GM12878 (cell line): ENCODE measurements around the gene DNAH2. TPM values are rescaled to one million over a fixed set of nuclear protein-coding genes. Genes with fewer than 3 reads are reported as not detected.

Source experiments
- BRCA1 ChIP-seq: IDR thresholded peaks from 2 replicates; pipeline ENCODE4 v1.6.1; 2011; ENCODE audit warnings: low read depth, low read length, improper control_type of control experiment
- CBX3 ChIP-seq: fragments of 200-600 bp; sonication (generic); IDR thresholded peaks from 2 replicates; pipeline ENCODE4 v1.6.1; 2016; ENCODE audit warnings: low read depth, borderline replicate concordance
- CBX5 ChIP-seq: sonication (generic); IDR thresholded peaks from 2 replicates; pipeline ENCODE4 v1.6.1; 2016; ENCODE audit warnings: low read depth, moderate library complexity, mild to moderate bottlenecking, inconsistent platforms
- E2F4 ChIP-seq: IDR thresholded peaks from 2 replicates; pipeline ENCODE4 v1.6.1; 2012; ENCODE audit warnings: low read depth, low read length, improper control_type of control experiment
- EGR1 ChIP-seq, 2 experiments: IDR thresholded peaks; 1 replicate in 1 of 2; 2 replicates in 1 of 2; pipeline ENCODE4 v1.6.1; 2011 to 2012; ENCODE audit warnings: low read depth in 2 of 2, low read length in 2 of 2, borderline replicate concordance in 1 of 2, mild to moderate bottlenecking in 1 of 2, moderate library complexity in 1 of 2
- IKZF2 ChIP-seq, 2 experiments: fragments of 450-650 bp; IDR thresholded peaks; 2 replicates each; pipeline ENCODE4 v1.6.1; 2017; ENCODE audit warnings: mild to moderate bottlenecking in 2 of 2, moderate library complexity in 2 of 2
- PML ChIP-seq: IDR thresholded peaks from 2 replicates; pipeline ENCODE4 v1.6.1; 2012; ENCODE audit warnings: low read length, inconsistent platforms
- POU2F2 ChIP-seq: IDR thresholded peaks from 3 replicates; pipeline ENCODE4 v1.6.1; 2011; ENCODE audit warnings: low read depth, mild to moderate bottlenecking, low read length, borderline replicate concordance
- REST ChIP-seq: IDR thresholded peaks from 2 replicates; pipeline ENCODE4 v1.6.1; 2012; ENCODE audit warnings: mild to moderate bottlenecking, low read depth, low read length
- SIX5 ChIP-seq: IDR thresholded peaks from 2 replicates; pipeline ENCODE4 v1.6.1; 2011; ENCODE audit warnings: mild to moderate bottlenecking, low read depth, low read length, moderate library complexity; ENCODE audit not compliant: severe bottlenecking
- polyA plus RNA-seq, 11 experiments: library from polyadenylated mRNA; depleted of rRNA in 4 of 11; unstranded in 6 of 11; stranded (reverse) in 5 of 11; fragments of >200 nt; fragmentation: Nextera tagmentation in 4 of 11; fragmentation: Illumina TruSeq in 1 of 11; extraction: Ambion mirVana in 4 of 11; extraction: Trizol in 1 of 11; gene quantifications; 1 replicate in 1 of 11; 2 replicates in 10 of 11; pipeline versions ENCODE4 v1.2.1 to v1.2.3, GENCODE V29; 2011 to 2016; ENCODE audit warnings: inconsistent platforms in 2 of 11, missing spikeins in 2 of 11, low read depth in 1 of 11
- total RNA-seq, 4 experiments: library from RNA; depleted of rRNA in 3 of 4; stranded (reverse); fragments of >200 nt in 3 of 4; fragmentation: Illumina TruSeq in 1 of 4; extraction: Trizol in 1 of 4; gene quantifications; 2 replicates each; pipeline versions ENCODE4 v1.2.1 to v1.2.3, GENCODE V29; 2013 to 2021

The DNAH2 gene
- total and polyA plus RNA-seq, 10 of the 15 experiments (the other 5 are each of a cell fraction or from before 2014, with no cell fraction given) = not detected

GRCh38 chr17:7685533-7686221 is 31.9 kb upstream of the DNAH2 start (continued):
- TF ChIP-seq REST (no peak), IKZF2 (IDR thresholded peaks at IDR 0.05) (peak; percentile 65 to 71; a peak in 3 of 4 replicates), CBX5 (no peak), SIX5 (no peak), BRCA1 (no peak), CBX3 (no peak), PML (no peak; the same call in 1 of the 2 replicates), E2F4 (peak; percentile 63; the same call in 1 of the 2 replicates), EGR1 (IDR thresholded peaks at IDR 0.05; ENCODE audit: borderline replicate concordance in 1 of 2, low read depth in 2 of 2, low read length in 2 of 2) (peak in 1 of 2 experiments; percentile 14; a peak in 1 of 3 replicates), POU2F2 (peak; percentile 72; the same call in 2 of the 3 replicates)
